Panc1 (cell line): ENCODE results near the gene TSR3. TPM values are rescaled to one million over a fixed set of nuclear protein-coding genes. Genes with fewer than 3 reads are reported as not detected.
A peak's percentile ranks its signal among the peaks of the same experiment; 100 is the strongest.

ENCODE experiments used
- ATAC-seq: fragments of 200-7000 bp; cut with Tn5 transposase; 2 replicates; pipeline ENCODE4 v1.9.1; 2020; ENCODE audit warnings: mild to moderate bottlenecking, moderate library complexity
- BruUV-seq: library from RNA; stranded (reverse); fragments of 400-500 nt; replicated peaks from 2 replicates; lab custom pipeline; 2021; lab: Mats Ljungman, UMichigan
- CTCF ChIA-PET: fragments of 300-600 bp; sonication (Branson Sonifier 250); formaldehyde crosslinking; loops from one replicate; lab custom pipeline; 2022; ENCODE audit warnings: antibody characterized with exemption; lab: Charles Lee
- POLR2A ChIA-PET: fragments of 300-600 bp; sonication (Branson Sonifier 250); formaldehyde crosslinking; loops from one replicate; lab custom pipeline; 2022; ENCODE audit warnings: antibody characterized with exemption; lab: Charles Lee
- DNase-seq: peaks from one replicate; pipeline ENCODE4 v3.0.0-alpha.2; 2010; ENCODE audit warnings: low read depth, low spot score
- H3K27ac ChIP-seq: 2 replicates; pipeline ENCODE4 v1.5.1; 2011; ENCODE audit warnings: mild to moderate bottlenecking, low read length, inconsistent platforms
- H3K27me3 ChIP-seq: fragments of 200-500 bp; sonication (Bioruptor generic); 2 replicates; pipeline ENCODE4 v1.6.0; 2014; ENCODE audit warnings: low read length, inconsistent platforms; ENCODE audit not compliant: control insufficient read depth, insufficient read depth
- H3K36me3 ChIP-seq: fragments of 200-500 bp; sonication (Bioruptor generic); 2 replicates; pipeline ENCODE4 v1.5.1; 2014; ENCODE audit warnings: inconsistent platforms, mild to moderate bottlenecking, low read length, moderate library complexity; ENCODE audit not compliant: control insufficient read depth, insufficient read depth
- H3K4me1 ChIP-seq: 2 replicates; pipeline ENCODE4 v1.5.1; 2011; ENCODE audit warnings: inconsistent platforms, mild to moderate bottlenecking, low read length, moderate library complexity; ENCODE audit not compliant: control insufficient read depth, insufficient read depth
- H3K4me3 ChIP-seq, 2 experiments: 2 replicates each; pipeline ENCODE4 v1.5.1; 2011 to 2012; ENCODE audit warnings: low read depth in 2 of 2, low read length in 2 of 2, mild to moderate bottlenecking in 2 of 2, inconsistent platforms in 1 of 2, moderate library complexity in 1 of 2
- H3K9me3 ChIP-seq: fragments of 200-500 bp; sonication (Bioruptor generic); 2 replicates; pipeline ENCODE4 v1.5.1; 2014; ENCODE audit warnings: low read depth, mild to moderate bottlenecking, inconsistent platforms, low read length, moderate library complexity; ENCODE audit not compliant: control insufficient read depth, insufficient read depth
- POLR2AphosphoS5 ChIP-seq: IDR thresholded peaks from 2 replicates; pipeline ENCODE4 v1.6.1; 2012; ENCODE audit warnings: mild to moderate bottlenecking, low read depth, low read length, moderate library complexity
- SIN3A ChIP-seq: IDR thresholded peaks from 2 replicates; pipeline ENCODE4 v1.6.1; 2012; ENCODE audit warnings: low read depth, mild to moderate bottlenecking, low read length, moderate library complexity, borderline replicate concordance; ENCODE audit not compliant: insufficient read depth
- TCF7L2 ChIP-seq: IDR thresholded peaks from 2 replicates; pipeline ENCODE4 v1.6.1; 2011; ENCODE audit warnings: mild to moderate bottlenecking, low read depth, low read length, inconsistent platforms
- in situ Hi-C: cut with HindIII; loops from 2 replicates; pipeline ENCODE4 v1.10.0; 2016; ENCODE audit warnings: low sequenced_read_pairs, low pct_unique_long_range_greater_than_20kb
- intact Hi-C: fragments of 100-400 bp; cut with micrococcal nuclease; formaldehyde crosslinking; loops from one replicate; pipeline ENCODE4 v1.10.0; 2022; ENCODE audit not compliant: unreplicated experiment
- total RNA-seq: library from RNA; stranded (reverse); gene quantifications from one replicate; pipeline ENCODE4 v1.2.1, GENCODE V29; 2021; ENCODE audit not compliant: unreplicated experiment
- TF ChIP-seq, protein P1 (sequence below), 2 experiments: IDR thresholded peaks; 2 replicates each; pipeline ENCODE4 v1.6.1; 2011 to 2012; ENCODE audit warnings: low read depth in 2 of 2, control low read depth in 1 of 2, low read length in 1 of 2, mild to moderate bottlenecking in 1 of 2, moderate library complexity in 1 of 2; ENCODE audit not compliant: insufficient read depth in 1 of 2
- TF ChIP-seq, protein P2 (sequence below): fragments of 450-650 bp; IDR thresholded peaks from 2 replicates; pipeline ENCODE4 v1.5.1; 2017; ENCODE audit warnings: mild to moderate bottlenecking

TSR3 gene
- total RNA-seq, 1 experiment from 2014 or later = 89.7 TPM

DNA sequence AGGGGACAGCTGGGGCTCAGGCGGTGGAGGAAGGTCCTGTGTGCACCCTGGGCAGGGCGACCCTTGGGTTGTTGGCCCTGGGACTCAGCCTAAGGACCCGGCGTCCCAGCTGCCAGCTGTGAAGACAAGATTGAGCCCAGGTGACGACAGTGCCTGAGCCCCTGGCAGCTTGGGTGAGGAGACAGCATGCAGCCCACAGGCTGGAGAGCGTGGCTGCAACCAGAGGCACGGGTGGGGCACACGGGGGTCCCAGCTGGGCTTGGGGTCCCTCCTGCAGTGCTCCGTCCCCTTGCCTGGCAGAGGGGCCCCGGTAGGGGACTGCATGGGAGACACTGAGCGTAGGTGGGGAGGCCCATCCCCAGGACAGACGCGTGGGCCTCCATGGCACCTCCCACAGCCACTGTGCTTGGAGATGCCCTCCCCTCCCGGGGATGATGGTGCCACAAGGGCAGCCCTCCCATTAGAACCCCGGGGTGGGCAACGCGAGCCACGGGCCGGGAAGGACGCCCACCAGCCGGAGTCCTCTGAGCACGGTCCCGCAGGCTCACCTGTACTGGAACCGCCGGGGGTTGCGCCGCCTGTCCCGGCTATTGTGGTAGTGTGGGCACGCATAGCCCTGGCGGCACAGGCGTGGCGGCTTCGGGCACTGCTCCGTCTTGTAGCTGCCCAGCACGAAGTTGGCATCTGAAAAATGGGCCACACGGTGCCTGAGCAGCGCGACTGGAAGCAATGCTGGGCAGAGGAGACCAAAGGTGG lies 47.3 kb upstream of the TSR3 start:
- no TSS peak for BruUV-seq
- intact Hi-C loops = no loop called here
- TF ChIP-seq TCF7L2 (no peak), POLR2AphosphoS5 (no peak), SIN3A (no peak)
- TF ChIP-seq, protein P1, sequence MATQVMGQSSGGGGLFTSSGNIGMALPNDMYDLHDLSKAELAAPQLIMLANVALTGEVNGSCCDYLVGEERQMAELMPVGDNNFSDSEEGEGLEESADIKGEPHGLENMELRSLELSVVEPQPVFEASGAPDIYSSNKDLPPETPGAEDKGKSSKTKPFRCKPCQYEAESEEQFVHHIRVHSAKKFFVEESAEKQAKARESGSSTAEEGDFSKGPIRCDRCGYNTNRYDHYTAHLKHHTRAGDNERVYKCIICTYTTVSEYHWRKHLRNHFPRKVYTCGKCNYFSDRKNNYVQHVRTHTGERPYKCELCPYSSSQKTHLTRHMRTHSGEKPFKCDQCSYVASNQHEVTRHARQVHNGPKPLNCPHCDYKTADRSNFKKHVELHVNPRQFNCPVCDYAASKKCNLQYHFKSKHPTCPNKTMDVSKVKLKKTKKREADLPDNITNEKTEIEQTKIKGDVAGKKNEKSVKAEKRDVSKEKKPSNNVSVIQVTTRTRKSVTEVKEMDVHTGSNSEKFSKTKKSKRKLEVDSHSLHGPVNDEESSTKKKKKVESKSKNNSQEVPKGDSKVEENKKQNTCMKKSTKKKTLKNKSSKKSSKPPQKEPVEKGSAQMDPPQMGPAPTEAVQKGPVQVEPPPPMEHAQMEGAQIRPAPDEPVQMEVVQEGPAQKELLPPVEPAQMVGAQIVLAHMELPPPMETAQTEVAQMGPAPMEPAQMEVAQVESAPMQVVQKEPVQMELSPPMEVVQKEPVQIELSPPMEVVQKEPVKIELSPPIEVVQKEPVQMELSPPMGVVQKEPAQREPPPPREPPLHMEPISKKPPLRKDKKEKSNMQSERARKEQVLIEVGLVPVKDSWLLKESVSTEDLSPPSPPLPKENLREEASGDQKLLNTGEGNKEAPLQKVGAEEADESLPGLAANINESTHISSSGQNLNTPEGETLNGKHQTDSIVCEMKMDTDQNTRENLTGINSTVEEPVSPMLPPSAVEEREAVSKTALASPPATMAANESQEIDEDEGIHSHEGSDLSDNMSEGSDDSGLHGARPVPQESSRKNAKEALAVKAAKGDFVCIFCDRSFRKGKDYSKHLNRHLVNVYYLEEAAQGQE (IDR thresholded peaks at IDR 0.05; ENCODE audit: insufficient read depth in 1 of 2, low read depth in 2 of 2, low read length in 1 of 2) = no peak
- TF ChIP-seq, protein P2, sequence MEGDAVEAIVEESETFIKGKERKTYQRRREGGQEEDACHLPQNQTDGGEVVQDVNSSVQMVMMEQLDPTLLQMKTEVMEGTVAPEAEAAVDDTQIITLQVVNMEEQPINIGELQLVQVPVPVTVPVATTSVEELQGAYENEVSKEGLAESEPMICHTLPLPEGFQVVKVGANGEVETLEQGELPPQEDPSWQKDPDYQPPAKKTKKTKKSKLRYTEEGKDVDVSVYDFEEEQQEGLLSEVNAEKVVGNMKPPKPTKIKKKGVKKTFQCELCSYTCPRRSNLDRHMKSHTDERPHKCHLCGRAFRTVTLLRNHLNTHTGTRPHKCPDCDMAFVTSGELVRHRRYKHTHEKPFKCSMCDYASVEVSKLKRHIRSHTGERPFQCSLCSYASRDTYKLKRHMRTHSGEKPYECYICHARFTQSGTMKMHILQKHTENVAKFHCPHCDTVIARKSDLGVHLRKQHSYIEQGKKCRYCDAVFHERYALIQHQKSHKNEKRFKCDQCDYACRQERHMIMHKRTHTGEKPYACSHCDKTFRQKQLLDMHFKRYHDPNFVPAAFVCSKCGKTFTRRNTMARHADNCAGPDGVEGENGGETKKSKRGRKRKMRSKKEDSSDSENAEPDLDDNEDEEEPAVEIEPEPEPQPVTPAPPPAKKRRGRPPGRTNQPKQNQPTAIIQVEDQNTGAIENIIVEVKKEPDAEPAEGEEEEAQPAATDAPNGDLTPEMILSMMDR = no peak
- Histone ChIP-seq H3K27ac (no peak overlapping the region), H3K4me1 (no peaks in the 10 kb centered on the region), H3K9me3 (no peaks in the 10 kb centered on the region), H3K27me3 (no peaks in the 10 kb centered on the region), H3K36me3 (no peaks in the 10 kb centered on the region), H3K4me3 (no peak overlapping the region)
- DNase-seq (no peak), ATAC-seq (peak; percentile 25; the same call in 1 of the 2 replicates)
- in situ Hi-C loops = no loop called here
- ChIA-PET POLR2A (no interaction called here), CTCF (no interaction called here)

DNA sequence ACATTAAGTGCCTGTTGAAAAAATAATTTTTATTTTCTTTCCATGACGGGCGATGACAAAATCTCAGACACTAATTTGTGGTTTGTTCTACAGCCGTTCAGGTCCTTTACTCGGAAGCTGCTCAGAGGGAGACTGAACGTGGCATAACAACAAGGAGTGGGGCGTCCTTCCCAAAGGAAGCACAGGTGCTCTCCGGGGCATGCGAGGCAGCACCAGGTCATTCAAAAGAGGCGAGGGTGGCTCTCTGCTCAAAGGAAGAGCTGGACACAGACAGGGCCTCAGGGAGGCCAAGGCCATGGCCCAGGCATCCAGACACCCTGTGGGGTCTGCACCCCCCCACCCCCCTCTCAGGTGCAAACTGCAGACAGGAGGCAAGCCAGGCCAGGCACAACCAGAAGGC lies 46.7 kb upstream of the TSR3 start:
- no TSS peak for BruUV-seq
- no peak overlapping the region for H3K27ac ChIP-seq
- H3K27me3 ChIP-seq = no peaks in the 10 kb centered on the region
- intact Hi-C loops = no loop called here
- ChIA-PET CTCF (no interaction called here), POLR2A (no interaction called here)
- DNase-seq (no peak), ATAC-seq (no peak)
- H3K36me3 ChIP-seq = no peaks in the 10 kb centered on the region
- TF ChIP-seq, protein P1 (IDR thresholded peaks at IDR 0.05; ENCODE audit: insufficient read depth in 1 of 2, low read depth in 2 of 2, low read length in 1 of 2) = no peak
- no peak for TF ChIP-seq TCF7L2
- no peak for TF ChIP-seq POLR2AphosphoS5
- TF ChIP-seq, protein P2 = no peak
- no peak for TF ChIP-seq SIN3A
- no peaks in the 10 kb centered on the region for H3K4me1 ChIP-seq
- in situ Hi-C loops = no loop called here
- H3K9me3 ChIP-seq = no peaks in the 10 kb centered on the region
- no peak overlapping the region for H3K4me3 ChIP-seq
